Measurements from ENCODE around the gene RB1. TPM values are rescaled to one million over a fixed set of nuclear protein-coding genes. Genes with fewer than 3 reads are reported as not detected.

RB1 gene
- total RNA-seq, 1 donor from 2014 or later: 23.8 TPM

DNA sequence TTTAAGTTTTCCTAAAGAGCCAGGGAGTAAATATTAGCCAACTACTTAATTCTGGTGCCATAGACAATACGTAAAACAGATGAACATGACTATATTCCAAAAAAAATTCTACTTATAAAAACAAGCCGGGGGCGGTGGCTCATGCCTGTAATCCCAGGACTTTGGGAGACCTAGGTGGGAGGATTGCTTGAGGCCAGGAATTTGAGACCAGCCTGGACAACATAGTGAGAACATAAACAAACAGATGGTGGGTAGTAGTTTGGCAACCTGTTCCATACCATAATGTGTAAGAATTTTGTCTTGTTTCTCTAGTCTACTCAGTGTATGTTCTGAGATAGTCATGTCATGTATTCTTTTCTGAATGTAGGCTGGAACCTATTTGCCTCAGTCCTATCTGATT is 45.1 kb upstream of the RB1 start:
- Histone ChIP-seq H3K9me3 (replicated peaks) (no peaks in the 10 kb centered on the region), H3K4me3 (no peak overlapping the region), H3K4me1 (peaks cover 69% of the 10 kb centered on the region), H3K36me3 (peaks cover 97% of the 10 kb centered on the region), H3K27me3 (ENCODE audit: low read depth) (no peaks in the 10 kb centered on the region), H3K27ac (replicated peaks) (no peak overlapping the region)
- no peak for DNase-seq
- TF ChIP-seq, protein P1, sequence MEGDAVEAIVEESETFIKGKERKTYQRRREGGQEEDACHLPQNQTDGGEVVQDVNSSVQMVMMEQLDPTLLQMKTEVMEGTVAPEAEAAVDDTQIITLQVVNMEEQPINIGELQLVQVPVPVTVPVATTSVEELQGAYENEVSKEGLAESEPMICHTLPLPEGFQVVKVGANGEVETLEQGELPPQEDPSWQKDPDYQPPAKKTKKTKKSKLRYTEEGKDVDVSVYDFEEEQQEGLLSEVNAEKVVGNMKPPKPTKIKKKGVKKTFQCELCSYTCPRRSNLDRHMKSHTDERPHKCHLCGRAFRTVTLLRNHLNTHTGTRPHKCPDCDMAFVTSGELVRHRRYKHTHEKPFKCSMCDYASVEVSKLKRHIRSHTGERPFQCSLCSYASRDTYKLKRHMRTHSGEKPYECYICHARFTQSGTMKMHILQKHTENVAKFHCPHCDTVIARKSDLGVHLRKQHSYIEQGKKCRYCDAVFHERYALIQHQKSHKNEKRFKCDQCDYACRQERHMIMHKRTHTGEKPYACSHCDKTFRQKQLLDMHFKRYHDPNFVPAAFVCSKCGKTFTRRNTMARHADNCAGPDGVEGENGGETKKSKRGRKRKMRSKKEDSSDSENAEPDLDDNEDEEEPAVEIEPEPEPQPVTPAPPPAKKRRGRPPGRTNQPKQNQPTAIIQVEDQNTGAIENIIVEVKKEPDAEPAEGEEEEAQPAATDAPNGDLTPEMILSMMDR (IDR thresholded peaks at IDR 0.05; ENCODE audit: borderline replicate concordance): no peak
- intact Hi-C loops (cut with micrococcal nuclease): no loop called here

- Histone ChIP-seq H3K9me3 (replicated peaks) (no peaks in the 10 kb centered on the region), H3K4me1 (peaks cover 54% of the 10 kb centered on the region), H3K4me3 (no peak overlapping the region), H3K27me3 (ENCODE audit: low read depth) (no peaks in the 10 kb centered on the region), H3K36me3 (peaks cover 93% of the 10 kb centered on the region), H3K27ac (replicated peaks) (no peak overlapping the region)
- intact Hi-C loops (cut with micrococcal nuclease): no loop called here
- no peak for DNase-seq
- TF ChIP-seq, protein P1 (IDR thresholded peaks at IDR 0.05; ENCODE audit: borderline replicate concordance): no peak
Measured at GRCh38 chr13:48260970-48261369, 42.6 kb upstream of the RB1 start.

- Histone ChIP-seq H3K27ac (replicated peaks) (no peak overlapping the region), H3K36me3 (peaks cover 71% of the 10 kb centered on the region), H3K4me3 (no peak overlapping the region), H3K9me3 (replicated peaks) (no peaks in the 10 kb centered on the region), H3K27me3 (ENCODE audit: low read depth) (no peaks in the 10 kb centered on the region), H3K4me1 (peaks cover 48% of the 10 kb centered on the region)
- TF ChIP-seq, protein P1 (IDR thresholded peaks at IDR 0.05; ENCODE audit: borderline replicate concordance): no peak
- no peak for DNase-seq
- intact Hi-C loops (cut with micrococcal nuclease): no loop called here
Measured at GRCh38 chr13:48263196-48263595, 40.4 kb upstream of the RB1 start.

GRCh38 chr13:48264058-48264457 is 39.5 kb upstream of the RB1 start:
- peaks cover 68% of the 10 kb centered on the region for H3K36me3 ChIP-seq
- no peak overlapping the region for H3K27ac ChIP-seq (replicated peaks)
- H3K4me3 ChIP-seq: no peak overlapping the region
- H3K27me3 ChIP-seq (ENCODE audit: low read depth): no peaks in the 10 kb centered on the region
- no peak for DNase-seq
- H3K9me3 ChIP-seq (replicated peaks): no peaks in the 10 kb centered on the region
- intact Hi-C loops (cut with micrococcal nuclease): no loop called here
- TF ChIP-seq, protein P1 (IDR thresholded peaks at IDR 0.05; ENCODE audit: borderline replicate concordance): no peak
- H3K4me1 ChIP-seq: peaks cover 46% of the 10 kb centered on the region

GRCh38 chr13:48265217-48265815 is 38.2 kb upstream of the RB1 start:
- intact Hi-C loops (cut with micrococcal nuclease): no loop called here
- TF ChIP-seq, protein P1 (IDR thresholded peaks at IDR 0.05; ENCODE audit: borderline replicate concordance): no peak
- no peak for DNase-seq
- Histone ChIP-seq H3K4me1 (peaks cover 44% of the 10 kb centered on the region), H3K4me3 (no peak overlapping the region), H3K36me3 (peaks cover 67% of the 10 kb centered on the region), H3K27me3 (ENCODE audit: low read depth) (no peaks in the 10 kb centered on the region), H3K27ac (replicated peaks) (no peak overlapping the region), H3K9me3 (replicated peaks) (no peaks in the 10 kb centered on the region)

All from left ventricle myocardium inferior (tissue), 1 donor.